ENCODE results near the gene FBP1.

The FBP1 gene

GRCh38 chr9:94639061-94639998 lies at the start of gene FBP1:
Gene FBP1, minus strand, starts transcription at chr9:94639518. Its CDS starts 208 bp downstream, at chr9:94639310.
- FAIRE-seq: no peak

GRCh38 chr9:94687451-94687850 lies 48.1 kb upstream of the FBP1 start:
- FAIRE-seq: no peak

- FAIRE-seq: no peak
Measured at GRCh38 chr9:94685359-94685758, 46.0 kb upstream of the FBP1 start.

- FAIRE-seq: no peak
Measured at GRCh38 chr9:94681508-94681907, 42.2 kb upstream of the FBP1 start.

GRCh38 chr9:94680621-94681020 lies 41.3 kb upstream of the FBP1 start:
- FAIRE-seq: no peak

GRCh38 chr9:94680020-94680419 lies 40.7 kb upstream of the FBP1 start:
- FAIRE-seq: no peak

- no peak for FAIRE-seq
Measured at GRCh38 chr9:94679587-94679986, 40.3 kb upstream of the FBP1 start.

- FAIRE-seq: no peak
Measured at GRCh38 chr9:94677929-94678328, 38.6 kb upstream of the FBP1 start.

- no peak for FAIRE-seq
Measured at GRCh38 chr9:94676446-94677131, 37.3 kb upstream of the FBP1 start.

- no peak for FAIRE-seq
Measured at GRCh38 chr9:94675008-94675881, 35.9 kb upstream of the FBP1 start.

- no peak for FAIRE-seq
Measured at GRCh38 chr9:94672811-94673487, 33.6 kb upstream of the FBP1 start.

GRCh38 chr9:94668928-94669729 lies 29.8 kb upstream of the FBP1 start:
- FAIRE-seq: peak; percentile 30

GRCh38 chr9:94668418-94668927 lies 29.2 kb upstream of the FBP1 start:
- no peak for FAIRE-seq

- no peak for FAIRE-seq
Measured at GRCh38 chr9:94666364-94667099, 27.2 kb upstream of the FBP1 start.

- FAIRE-seq: no peak
Measured at GRCh38 chr9:94665613-94666012, 26.3 kb upstream of the FBP1 start.

GRCh38 chr9:94664801-94665200 lies 25.5 kb upstream of the FBP1 start:
- FAIRE-seq: no peak

GRCh38 chr9:94663640-94664039 lies 24.3 kb upstream of the FBP1 start:
- no peak for FAIRE-seq

GRCh38 chr9:94663140-94663539 lies 23.8 kb upstream of the FBP1 start:
- no peak for FAIRE-seq

- no peak for FAIRE-seq
Measured at GRCh38 chr9:94657021-94657725, 17.9 kb upstream of the FBP1 start.

- FAIRE-seq: no peak
Measured at GRCh38 chr9:94656200-94656599, 16.9 kb upstream of the FBP1 start.
